Frontal cortex (tissue), 4 donors: ENCODE measurements around the gene KRT77. TPM values are rescaled to one million over a fixed set of nuclear protein-coding genes. Genes with fewer than 3 reads are reported as not detected.

Source experiments
- DNase-seq, 2 donors: peaks; one replicate each; pipeline ENCODE4 v3.0.0; 2012; ENCODE audit warnings: low spot score in 2 of 2
- FAIRE-seq: peaks from 2 replicates; lab custom pipeline; 2012; peaks lifted over from hg19 to GRCh38; lab: Jason Lieb, UNC
- total RNA-seq: library from RNA; depleted of rRNA; stranded (reverse); fragments of >200 nt; gene quantifications from one replicate; pipeline ENCODE4 v1.2.3, GENCODE V29; 2014
- donor health status: control.
- donor health status: control.
- donor health status: control.

KRT77 gene
- total RNA-seq, 1 donor from 2014 or later = not detected

DNA sequence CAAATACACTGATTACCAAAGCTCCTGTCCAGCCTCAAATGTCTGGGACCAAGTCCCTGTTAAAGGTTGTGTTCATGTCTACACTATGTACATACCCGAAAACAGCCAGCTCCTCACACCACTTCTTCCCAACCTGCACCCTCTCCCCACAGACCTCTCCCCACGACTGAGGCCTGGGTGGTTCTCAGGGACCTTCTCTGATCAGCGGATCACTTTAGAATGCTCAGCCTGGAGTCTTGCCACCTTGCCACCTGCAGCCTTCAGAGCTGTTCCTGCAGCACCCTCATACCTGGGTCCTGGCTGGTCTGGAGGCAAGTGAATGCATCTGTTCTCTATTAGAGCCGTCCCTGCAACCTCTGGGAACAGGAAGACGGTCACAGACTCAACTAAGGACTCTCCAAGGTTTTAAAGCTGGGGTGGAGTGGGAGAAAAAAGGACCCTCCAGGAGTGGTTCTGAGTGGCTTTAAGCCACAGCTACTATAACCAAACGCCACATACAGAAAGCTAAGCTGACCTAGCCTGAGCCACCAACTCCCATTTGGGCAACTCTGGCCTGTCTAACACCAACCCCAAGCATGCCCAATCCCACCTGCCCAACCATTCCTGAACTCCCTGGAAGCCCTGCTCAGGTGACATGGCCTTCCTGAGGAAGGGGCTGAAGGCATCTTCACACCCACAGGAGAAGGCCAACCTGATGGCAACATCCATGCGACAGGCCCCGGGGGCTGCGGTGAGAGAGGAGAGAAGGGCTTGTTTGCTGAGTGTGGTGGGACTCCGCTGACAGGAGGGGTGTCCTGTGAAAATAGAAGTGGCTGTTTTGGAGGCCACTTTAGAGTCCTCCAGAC, 59.9 kb downstream of the KRT77 start:
- FAIRE-seq (no peak), DNase-seq (no peak)

- FAIRE-seq (no peak), DNase-seq (no peak)
Measured at GRCh38 chr12:52641468-52641867, 61.9 kb downstream of the KRT77 start.

Other genes starting within 250 kb of the KRT77 start
- gene KRT6C, start 229.7 kb downstream of the KRT77 start, total RNA-seq = not detected
- gene KRT6A, start 210.3 kb downstream of the KRT77 start, total RNA-seq = not detected
- not detected for gene KRT5, start 183.1 kb downstream of the KRT77 start, total RNA-seq
- not detected for gene KRT71, start 150.4 kb downstream of the KRT77 start, total RNA-seq
- gene KRT74, start 129.7 kb downstream of the KRT77 start, total RNA-seq = not detected
- not detected for gene KRT72, start 102.1 kb downstream of the KRT77 start, total RNA-seq
- not detected for gene KRT73, start 85.0 kb downstream of the KRT77 start, total RNA-seq
- not detected for gene KRT2, start 51.3 kb downstream of the KRT77 start, total RNA-seq
- gene KRT1, start 23.1 kb downstream of the KRT77 start, total RNA-seq = 0.82 TPM
- gene KRT76, start 73.8 kb upstream of the KRT77 start, total RNA-seq = not detected
- not detected for gene KRT3, start 92.6 kb upstream of the KRT77 start, total RNA-seq
- not detected for gene KRT4, start 110.6 kb upstream of the KRT77 start, total RNA-seq
- not detected for gene KRT79, start 130.8 kb upstream of the KRT77 start, total RNA-seq
- not detected for gene KRT78, start 145.5 kb upstream of the KRT77 start, total RNA-seq
- gene KRT8, start 201.6 kb upstream of the KRT77 start, total RNA-seq = not detected
- 2.4 TPM for gene KRT18, start 245.6 kb upstream of the KRT77 start, total RNA-seq